HG03103 (cell line): ENCODE results near the gene GNG3.
"Not testable (repeated sequence)": the region's sequence is repeated elsewhere in the genome, so short reads cannot be mapped to it uniquely, and the experiment has no call there.

Source experiments
- ATAC-seq: cut with Tn5 transposase; IDR thresholded peaks from one replicate; pipeline ENCODE4 v1.9.1; 2021; ENCODE audit warnings: low read depth; ENCODE audit not compliant: unreplicated experiment

The GNG3 gene

GRCh38 chr11:62716206-62716605 lies 8.7 kb downstream of the GNG3 start:
- ATAC-seq: no peak

GRCh38 chr11:62716816-62717215 lies 9.3 kb downstream of the GNG3 start:
- ATAC-seq: no peak

DNA sequence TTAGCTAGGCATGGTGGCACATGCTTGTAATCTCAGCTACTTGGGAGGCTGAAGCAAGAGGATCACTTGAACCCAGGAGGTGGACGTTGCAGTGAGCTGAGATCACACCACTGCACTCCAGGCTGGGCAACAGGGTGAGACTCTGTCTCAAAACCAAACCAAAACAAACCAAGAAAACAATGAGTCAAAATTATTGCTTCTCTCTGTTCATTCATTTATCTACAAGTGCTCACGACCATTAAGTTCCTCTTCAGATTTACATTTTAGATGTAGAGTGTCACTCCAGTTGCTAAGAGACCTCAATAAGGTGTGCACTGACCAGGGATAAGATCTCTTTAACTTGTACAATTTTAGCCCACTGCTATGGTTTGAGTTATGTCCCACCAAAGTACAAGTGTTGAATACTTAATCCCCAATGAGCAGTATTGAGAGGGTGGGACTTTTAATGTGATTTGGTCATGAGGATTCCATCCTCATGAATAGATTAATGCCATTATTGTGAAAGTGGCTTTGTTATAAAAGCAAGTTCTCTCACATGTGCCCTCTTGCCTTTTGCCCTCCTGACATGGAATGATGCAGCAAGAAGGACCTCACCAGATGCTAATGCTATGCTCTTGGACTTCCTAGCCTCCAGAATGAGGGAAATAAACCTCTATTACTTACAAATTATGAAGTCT lies 12.0 kb downstream of the GNG3 start:
- no peak for ATAC-seq

- ATAC-seq: no peak
Measured at GRCh38 chr11:62721994-62722393, 14.5 kb downstream of the GNG3 start.

DNA sequence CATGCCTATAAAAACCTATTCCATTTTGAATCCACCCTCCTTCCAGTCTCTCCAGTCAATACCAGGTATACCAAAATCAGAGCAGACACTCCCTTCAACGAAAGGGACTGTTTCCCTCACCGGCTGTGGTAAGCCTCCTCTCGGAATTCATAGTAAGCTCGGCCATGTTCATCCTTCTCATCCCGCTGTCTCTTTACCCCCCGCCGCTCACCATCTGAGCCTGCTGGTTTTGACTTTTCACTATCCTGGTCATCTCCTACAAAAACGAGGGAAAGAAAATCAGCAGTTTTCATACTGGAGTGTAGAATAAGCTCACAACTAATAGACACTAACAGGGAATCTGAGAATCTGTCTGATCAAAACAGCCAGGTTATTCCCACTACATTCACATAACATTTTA lies 16.7 kb downstream of the GNG3 start:
- no peak for ATAC-seq

- no peak for ATAC-seq
Measured at GRCh38 chr11:62725646-62726045, 18.2 kb downstream of the GNG3 start.

DNA sequence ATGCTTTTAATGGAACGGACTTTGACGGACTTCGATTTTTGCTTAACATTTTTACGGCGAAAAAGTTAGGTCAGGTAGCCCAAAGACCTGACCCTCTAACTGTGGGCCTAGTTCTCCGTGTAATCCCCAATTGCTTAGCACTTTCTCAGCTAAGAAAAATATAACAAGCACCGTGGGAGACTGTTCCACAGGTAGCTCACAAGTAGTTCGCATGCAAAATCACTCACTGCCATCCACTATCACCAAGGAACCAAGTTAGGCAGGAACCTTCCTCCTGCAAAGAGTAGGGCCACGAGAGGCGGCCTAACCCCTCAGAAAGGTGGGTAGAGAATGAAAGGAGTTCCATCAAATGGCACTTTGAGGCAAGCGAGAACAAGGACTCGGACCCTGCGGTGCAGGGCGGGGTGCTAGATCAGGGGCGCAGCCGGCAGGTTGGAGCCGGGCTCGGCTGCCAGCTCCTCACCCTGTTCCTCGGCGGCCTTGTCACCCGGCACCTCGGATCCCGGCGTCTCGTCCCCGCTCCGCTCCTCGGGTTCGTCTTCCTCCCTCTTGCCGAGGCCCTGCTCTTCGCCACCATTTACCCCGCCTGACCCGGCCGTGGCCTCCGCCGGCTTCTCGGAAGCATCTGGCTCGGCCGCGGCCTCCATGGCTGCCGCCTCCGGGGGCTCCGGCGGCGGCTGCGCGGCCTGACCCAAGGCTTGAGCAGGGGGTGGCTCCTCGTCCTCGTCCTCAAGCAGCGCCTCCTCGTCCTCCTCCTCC lies 18.9 kb downstream of the GNG3 start:
- no peak for ATAC-seq

- peak; percentile 9 for ATAC-seq
Measured at GRCh38 chr11:62726915-62727164, 19.4 kb downstream of the GNG3 start.

DNA sequence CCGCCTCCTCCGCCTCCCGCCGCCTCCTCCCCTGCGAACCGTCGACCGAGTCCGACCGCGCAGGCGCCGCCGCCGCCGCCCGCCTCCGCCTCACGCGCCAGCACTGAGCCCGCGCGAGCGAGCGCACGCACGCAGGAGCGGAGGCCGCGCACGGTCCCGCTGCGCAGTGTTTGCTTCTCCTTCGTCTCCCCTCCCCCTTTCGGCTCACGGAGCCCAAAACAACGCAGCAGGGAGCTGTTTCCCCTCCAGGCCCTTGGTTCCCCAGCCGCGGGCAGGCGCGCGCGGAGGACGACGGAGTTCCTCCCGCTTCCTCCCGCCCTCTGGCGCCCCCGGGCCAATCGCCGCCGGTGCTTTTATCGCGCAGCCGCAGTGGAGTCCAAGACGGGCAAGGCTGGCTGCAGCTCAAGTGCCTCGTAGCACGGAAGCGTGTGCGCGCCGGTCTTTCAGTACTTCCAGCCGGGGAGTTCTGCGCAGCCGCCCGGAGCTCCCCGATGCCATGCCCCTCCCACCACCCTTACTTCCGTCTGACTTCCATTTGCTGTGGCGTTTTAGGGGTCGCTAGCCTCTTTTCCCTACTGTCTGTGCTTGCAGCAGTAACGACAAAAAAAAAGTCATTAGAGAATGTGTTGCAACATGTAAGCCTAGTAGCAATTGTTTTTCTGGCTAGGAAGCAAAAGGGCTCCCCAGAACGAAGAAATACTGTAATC lies 19.8 kb downstream of the GNG3 start, which contains the start of gene HNRNPUL2:
HNRNPUL2 (minus strand) TSS at position 293 of the 707 bp plus-strand sequence. CDS start 301 bp downstream, outside the sequence.
- peak; percentile 56 for ATAC-seq

DNA sequence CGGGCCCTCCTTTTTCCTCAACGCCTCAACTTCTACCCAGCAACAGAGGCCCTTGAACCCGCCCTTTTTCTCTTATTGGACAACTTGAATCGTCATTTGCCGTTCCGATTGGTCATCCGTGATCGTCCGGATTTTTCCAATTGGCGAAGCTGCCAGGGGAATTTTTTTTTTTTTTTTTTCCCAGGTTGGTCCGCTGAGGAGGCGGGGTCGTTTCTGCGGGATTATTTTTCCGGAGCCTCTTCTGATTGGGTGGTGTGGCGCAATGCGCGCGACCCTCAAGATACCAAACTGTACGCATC lies 20.3 kb downstream of the GNG3 start:
- peak; percentile 33 for ATAC-seq

GRCh38 chr11:62728171-62728988 lies 20.9 kb downstream of the GNG3 start, which contains the start of gene TTC9C:
Gene TTC9C (plus strand): TSS chr11:62728486. CDS start chr11:62728849, 363 bp downstream.
- ATAC-seq: peak; percentile 23

- not testable (repeated sequence) for ATAC-seq
Measured at GRCh38 chr11:62730076-62730475, 22.6 kb downstream of the GNG3 start.

- no peak for ATAC-seq
Measured at GRCh38 chr11:62732830-62733229, 25.4 kb downstream of the GNG3 start.

- no peak for ATAC-seq
Measured at GRCh38 chr11:62737196-62737595, 29.7 kb downstream of the GNG3 start.

GRCh38 chr11:62747475-62748160 lies 40.1 kb downstream of the GNG3 start:
- no peak for ATAC-seq

- not testable (repeated sequence) for ATAC-seq
Measured at GRCh38 chr11:62749931-62750330, 42.5 kb downstream of the GNG3 start.

DNA sequence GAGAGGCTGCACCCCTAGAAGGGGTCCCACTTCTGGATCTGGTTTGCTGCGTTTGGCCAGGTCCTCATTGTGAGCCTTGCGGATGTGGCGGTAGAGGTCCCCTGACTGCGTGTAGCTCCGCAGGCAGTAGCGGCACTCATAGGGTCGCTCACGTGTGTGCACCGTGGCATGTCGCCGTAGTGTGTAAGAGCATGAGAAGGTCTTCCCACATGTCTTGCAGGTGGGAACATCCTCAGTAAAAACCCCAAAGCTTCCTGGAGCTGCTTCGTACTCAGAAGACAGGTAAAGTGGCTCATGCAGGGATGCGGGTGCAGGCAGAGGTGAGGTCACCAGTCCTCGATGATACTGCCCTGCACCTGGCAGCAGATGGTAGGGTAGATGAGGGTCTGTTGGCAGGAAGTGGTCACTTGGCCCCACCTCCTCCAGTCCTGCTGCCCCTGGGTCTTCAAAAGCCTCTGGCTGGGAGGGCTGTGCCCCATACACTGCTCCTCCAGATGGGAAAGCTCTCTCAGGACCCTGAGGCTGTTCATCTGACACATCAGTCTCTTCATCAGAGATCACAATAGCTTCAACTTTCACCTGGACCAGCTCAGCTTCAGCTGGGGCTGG lies 44.8 kb downstream of the GNG3 start:
- no peak for ATAC-seq

DNA sequence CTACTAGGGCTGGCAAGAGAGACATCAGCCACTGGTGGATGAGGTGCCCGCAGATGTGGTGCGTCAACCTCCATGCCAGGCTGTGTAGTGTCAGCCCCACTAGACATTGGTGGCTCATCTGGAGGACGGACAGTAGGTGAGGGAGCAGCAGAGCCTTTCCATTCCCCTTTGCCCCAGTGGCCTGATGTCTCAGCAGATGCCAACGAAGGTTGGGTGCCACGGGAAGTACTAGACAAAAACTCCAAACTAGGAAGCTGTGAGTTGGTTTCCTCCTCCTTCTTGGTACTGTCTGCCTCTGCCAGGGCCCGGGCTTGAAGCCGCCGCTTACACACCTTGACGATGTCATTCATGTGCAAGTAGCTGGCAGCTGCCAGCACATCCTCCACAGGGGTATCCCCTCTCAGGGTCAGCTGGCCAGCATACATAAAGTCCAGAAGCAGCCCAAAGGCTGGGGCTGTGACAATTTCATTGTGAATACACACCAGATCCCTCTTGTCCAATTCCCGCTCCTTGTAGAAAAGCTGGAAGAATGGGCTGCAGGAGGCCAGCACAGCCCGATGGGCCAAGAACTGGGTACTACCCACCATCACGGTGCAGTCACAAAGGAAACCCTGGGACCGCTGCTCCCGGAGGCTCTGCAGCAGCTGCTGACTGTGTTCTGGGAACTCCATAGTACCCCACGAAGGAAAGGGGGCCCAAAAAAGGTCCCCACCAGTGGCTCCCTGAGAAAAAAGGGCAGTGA lies 45.7 kb downstream of the GNG3 start:
- ATAC-seq: no peak
